T follicular helper cell (primary cell): Measurements from ENCODE around the gene WDR45.

Source experiments
- DNase-seq: peaks from one replicate; pipeline ENCODE4 v3.0.0-alpha.2; 2020; ENCODE audit warnings: low read depth

WDR45 gene

GRCh38 chrX:49043220-49043986 is 36.3 kb downstream of the WDR45 start, which contains the start of gene TFE3:
Gene TFE3 (minus strand): TSS chrX:49043357. CDS start chrX:49043226, 131 bp downstream.
- peak; percentile 92 for DNase-seq

GRCh38 chrX:49042581-49043219 is 37.0 kb downstream of the WDR45 start:
- no peak for DNase-seq

- DNase-seq = no peak
Measured at GRCh38 chrX:49041744-49042580, 37.7 kb downstream of the WDR45 start.

GRCh38 chrX:49040376-49040955 is 39.2 kb downstream of the WDR45 start:
- DNase-seq = no peak

DNA sequence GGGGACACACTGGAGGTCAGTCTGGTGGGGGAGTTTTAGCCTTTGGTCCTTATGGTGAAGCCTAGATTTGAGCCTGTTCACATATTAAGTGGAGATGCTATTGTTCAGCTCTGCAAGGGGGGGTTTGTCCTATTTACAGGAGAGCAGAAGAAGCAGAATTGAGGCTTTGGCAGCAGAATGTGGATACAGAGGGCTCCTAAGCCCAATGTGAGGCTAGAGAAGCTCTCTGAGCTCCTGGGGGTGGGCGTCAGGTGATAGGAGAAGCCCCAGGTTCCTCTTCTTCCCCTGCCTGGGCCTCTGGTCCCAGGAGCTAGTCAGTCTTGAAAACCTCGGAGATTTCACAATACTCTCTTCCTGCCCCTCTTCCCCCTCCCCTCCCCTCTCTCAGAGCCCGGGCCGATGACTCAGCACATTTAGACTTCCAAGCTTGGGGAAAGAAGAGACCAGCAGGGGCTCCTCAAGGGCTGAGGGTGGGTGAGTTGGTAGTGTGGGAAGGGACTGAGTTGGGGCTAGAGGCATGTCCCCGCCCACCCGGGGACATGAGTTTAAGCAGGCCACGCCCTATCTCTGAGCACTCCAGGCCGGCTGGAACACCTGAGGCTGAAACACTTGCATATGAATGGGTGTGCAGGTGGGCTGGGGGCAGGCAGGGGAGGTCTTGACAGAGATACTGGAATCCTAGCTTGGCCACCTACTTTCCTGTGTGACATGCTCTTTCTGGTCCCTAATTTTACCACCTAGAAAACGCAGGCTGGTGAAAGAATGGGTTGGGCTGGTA is 39.9 kb downstream of the WDR45 start:
- DNase-seq = peak; percentile 18

DNA sequence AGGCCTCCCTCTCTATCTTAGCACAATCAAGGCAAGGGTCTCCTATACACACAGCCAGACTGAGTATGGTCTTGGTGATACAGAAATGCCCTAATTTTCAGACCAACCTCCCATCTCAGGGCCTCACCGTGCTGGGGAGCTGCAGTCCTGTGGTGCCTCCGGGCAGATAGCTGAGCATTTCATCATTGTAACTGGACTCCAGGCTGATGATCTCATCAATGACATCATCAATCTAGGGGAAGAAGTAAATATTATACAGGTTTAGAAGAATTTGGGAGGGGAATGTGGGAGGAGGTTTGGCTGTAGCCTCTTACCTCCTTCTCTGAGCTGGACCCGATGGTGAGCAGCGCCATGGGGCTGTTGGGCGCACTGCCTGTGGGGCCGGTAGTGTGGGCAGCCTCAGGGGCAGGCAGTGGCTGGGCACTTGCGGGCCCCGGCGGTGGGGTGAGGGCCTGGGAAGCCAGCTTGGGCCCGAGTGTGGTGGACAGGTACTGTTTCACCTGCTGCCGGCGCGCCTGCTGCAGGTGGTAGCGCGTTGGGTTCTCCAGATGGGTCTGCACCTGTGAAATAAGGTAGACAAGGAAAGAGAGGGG is 41.7 kb downstream of the WDR45 start:
- DNase-seq = no peak

GRCh38 chrX:49030283-49030682 is 49.4 kb downstream of the WDR45 start:
- DNase-seq = no peak

DNA sequence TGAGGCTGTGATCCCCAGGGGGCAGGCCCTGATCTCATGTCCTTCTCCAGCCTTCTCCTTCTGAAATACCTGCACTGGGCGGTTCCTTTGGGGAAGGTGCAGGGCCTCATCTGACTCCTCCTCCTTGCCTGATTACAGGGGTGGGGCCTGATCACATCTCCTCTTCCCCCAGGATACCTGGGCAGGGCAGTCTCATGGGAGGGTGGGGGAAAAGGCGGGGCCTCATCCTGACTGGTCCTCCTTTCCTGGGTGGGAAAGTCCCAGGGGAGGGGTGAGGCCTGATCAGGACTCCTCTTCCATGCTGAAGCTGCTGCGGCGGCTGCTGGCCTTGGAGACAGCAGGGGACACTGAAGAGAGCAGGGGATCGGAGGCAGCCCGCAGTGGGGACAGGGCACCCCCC is 49.8 kb downstream of the WDR45 start:
- DNase-seq = no peak
